ENCODE measurements around the gene UBE2I. TPM values are rescaled to one million over a fixed set of nuclear protein-coding genes. Genes with fewer than 3 reads are reported as not detected.
"Not testable (repeated sequence)": the region's sequence is repeated elsewhere in the genome, so short reads cannot be mapped to it uniquely, and the experiment has no call there.

Gene UBE2I
- total RNA-seq, 1 experiment from 2014 or later: 71.3 TPM

DNA sequence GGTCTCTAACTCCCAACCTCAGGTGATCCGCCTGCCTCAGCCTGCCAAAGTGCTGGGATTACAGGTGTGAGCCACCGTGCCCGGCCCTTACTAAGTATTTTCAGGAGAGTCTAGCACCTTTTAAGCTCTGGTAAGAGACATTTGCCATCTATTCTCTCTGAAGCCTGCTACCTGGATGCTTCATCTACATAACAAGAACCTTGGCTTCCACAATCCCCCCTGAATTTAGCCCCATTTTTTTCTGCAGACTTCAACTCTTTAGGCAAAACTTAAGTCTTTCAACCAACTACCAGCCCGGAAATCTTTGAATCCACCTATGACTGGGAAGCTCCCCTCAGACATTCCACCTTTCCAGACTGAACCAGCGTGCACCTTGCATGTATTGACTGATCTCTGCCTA is 14.0 kb upstream of the UBE2I start:
- H3K9me3 ChIP-seq (ENCODE audit: low read length): no peaks in the 10 kb centered on the region
- no peak overlapping the region for H3K4me2 ChIP-seq (ENCODE audit: low read length)
- no peak for DNase-seq
- H3K9me2 ChIP-seq (replicated peaks; ENCODE audit: low read length): no peaks in the 10 kb centered on the region
- ChIA-PET CTCF (no interaction called here), POLR2A (ENCODE audit: unreplicated experiment) (no interaction called here)
- peaks cover 11% of the 10 kb centered on the region for H3K4me1 ChIP-seq (ENCODE audit: insufficient read depth, low read length)
- H2AFZ ChIP-seq (ENCODE audit: low read length): no peak overlapping the region
- H3K4me3 ChIP-seq (ENCODE audit: low read length): no peak overlapping the region
- H3K27me3 ChIP-seq (ENCODE audit: low read length): no peaks in the 10 kb centered on the region
- no peak for ATAC-seq
- H3F3A ChIP-seq (ENCODE audit: low read length, unreplicated experiment): no peaks in the 10 kb centered on the region
- intact Hi-C loops (cut with micrococcal nuclease): no loop called here
- no peak overlapping the region for H3K27ac ChIP-seq (ENCODE audit: low read length)
- no peak overlapping the region for H3K9ac ChIP-seq (ENCODE audit: low read length)
- no TSS peak for BruUV-seq (replicated peaks)
- no peaks in the 10 kb centered on the region for H3K79me2 ChIP-seq (ENCODE audit: low read length)
- H3K36me3 ChIP-seq (ENCODE audit: low read depth, low read length): no peaks in the 10 kb centered on the region
- no peaks in the 10 kb centered on the region for H4K20me1 ChIP-seq (ENCODE audit: low read length)
- TF ChIP-seq EZH2phosphoT487 (IDR thresholded peaks at IDR 0.05; ENCODE audit: borderline replicate concordance, low read length): no peak
- TF ChIP-seq, protein P1, sequence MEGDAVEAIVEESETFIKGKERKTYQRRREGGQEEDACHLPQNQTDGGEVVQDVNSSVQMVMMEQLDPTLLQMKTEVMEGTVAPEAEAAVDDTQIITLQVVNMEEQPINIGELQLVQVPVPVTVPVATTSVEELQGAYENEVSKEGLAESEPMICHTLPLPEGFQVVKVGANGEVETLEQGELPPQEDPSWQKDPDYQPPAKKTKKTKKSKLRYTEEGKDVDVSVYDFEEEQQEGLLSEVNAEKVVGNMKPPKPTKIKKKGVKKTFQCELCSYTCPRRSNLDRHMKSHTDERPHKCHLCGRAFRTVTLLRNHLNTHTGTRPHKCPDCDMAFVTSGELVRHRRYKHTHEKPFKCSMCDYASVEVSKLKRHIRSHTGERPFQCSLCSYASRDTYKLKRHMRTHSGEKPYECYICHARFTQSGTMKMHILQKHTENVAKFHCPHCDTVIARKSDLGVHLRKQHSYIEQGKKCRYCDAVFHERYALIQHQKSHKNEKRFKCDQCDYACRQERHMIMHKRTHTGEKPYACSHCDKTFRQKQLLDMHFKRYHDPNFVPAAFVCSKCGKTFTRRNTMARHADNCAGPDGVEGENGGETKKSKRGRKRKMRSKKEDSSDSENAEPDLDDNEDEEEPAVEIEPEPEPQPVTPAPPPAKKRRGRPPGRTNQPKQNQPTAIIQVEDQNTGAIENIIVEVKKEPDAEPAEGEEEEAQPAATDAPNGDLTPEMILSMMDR (conservative IDR thresholded peaks at IDR 0.05; ENCODE audit: low read depth, low read length): no peak
- TF ChIP-seq EZH2 (IDR thresholded peaks at IDR 0.05; ENCODE audit: low read length, unreplicated experiment): no peak

- BruUV-seq (replicated peaks); DNase-seq; H3K9me3 ChIP-seq (ENCODE audit: low read length); H3K4me2 ChIP-seq (ENCODE audit: low read length); H2AFZ ChIP-seq (ENCODE audit: low read length); H3K4me3 ChIP-seq (ENCODE audit: low read length); H4K20me1 ChIP-seq (ENCODE audit: low read length); H3F3A ChIP-seq (ENCODE audit: low read length, unreplicated experiment); POLR2A ChIA-PET (ENCODE audit: unreplicated experiment); H3K9ac ChIP-seq (ENCODE audit: low read length); intact Hi-C loops (cut with micrococcal nuclease); H3K9me2 ChIP-seq (replicated peaks; ENCODE audit: low read length); H3K36me3 ChIP-seq (ENCODE audit: low read depth, low read length); H3K79me2 ChIP-seq (ENCODE audit: low read length); ATAC-seq; CTCF ChIA-PET; H3K27me3 ChIP-seq (ENCODE audit: low read length): not testable (repeated sequence)
- Histone ChIP-seq H3K27ac (ENCODE audit: low read length) (peak overlapping the region; percentile 99), H3K4me1 (ENCODE audit: insufficient read depth, low read length) (peaks cover 15% of the 10 kb centered on the region)
Observed at GRCh38 chr16:1296688-1297017, 12.8 kb upstream of the UBE2I start.

DNA sequence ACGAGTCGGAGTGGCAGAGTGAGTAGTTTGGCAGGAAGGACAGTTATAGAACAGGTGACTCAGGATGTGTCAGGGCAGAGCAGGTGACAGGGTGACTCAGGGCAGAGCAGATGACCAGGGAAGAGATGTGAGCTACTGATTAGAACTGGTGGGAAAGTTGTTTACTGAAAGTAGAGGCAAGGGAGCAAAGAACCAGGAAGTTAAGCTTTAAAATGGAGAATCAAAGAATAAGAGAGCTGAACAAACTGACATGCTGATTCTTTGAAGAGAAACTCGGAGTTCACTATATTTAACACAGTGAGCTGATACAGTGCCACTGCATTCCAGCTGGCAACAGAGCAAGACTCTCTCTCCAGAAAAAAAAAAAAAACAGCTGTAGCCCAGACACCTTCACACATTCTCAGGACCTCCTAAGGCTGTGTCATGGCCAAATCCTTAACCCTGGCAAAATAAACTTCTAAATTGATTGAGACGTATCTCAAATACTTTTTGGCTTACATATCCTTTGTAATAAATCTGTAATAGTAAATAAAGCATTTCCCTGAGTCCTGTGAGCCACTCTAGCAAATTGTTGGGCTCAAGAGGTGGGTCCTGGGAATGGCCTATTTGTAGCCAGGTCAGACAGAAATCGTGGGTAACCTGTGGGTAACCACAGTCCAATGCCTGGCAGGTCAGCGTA is 12.3 kb upstream of the UBE2I start:
- Histone ChIP-seq H3K9me3 (ENCODE audit: low read length) (no peaks in the 10 kb centered on the region), H3K27me3 (ENCODE audit: low read length) (no peaks in the 10 kb centered on the region), H3K79me2 (ENCODE audit: low read length) (no peaks in the 10 kb centered on the region), H3K27ac (ENCODE audit: low read length) (peak overlapping the region; percentile 99), H3K4me1 (ENCODE audit: insufficient read depth, low read length) (peaks cover 15% of the 10 kb centered on the region), H3K9me2 (replicated peaks; ENCODE audit: low read length) (no peaks in the 10 kb centered on the region), H4K20me1 (ENCODE audit: low read length) (no peaks in the 10 kb centered on the region), H3K36me3 (ENCODE audit: low read depth, low read length) (no peaks in the 10 kb centered on the region), H3K4me2 (ENCODE audit: low read length) (peak overlapping the region; percentile 65), H2AFZ (ENCODE audit: low read length) (peak overlapping the region; percentile 19; the same call in 1 of the 2 replicates), H3K4me3 (ENCODE audit: low read length) (no peak overlapping the region; the same call in 1 of the 2 replicates), H3K9ac (ENCODE audit: low read length) (peak overlapping the region; percentile 88), H3F3A (ENCODE audit: low read length, unreplicated experiment) (no peaks in the 10 kb centered on the region)
- intact Hi-C loops (cut with micrococcal nuclease): no loop called here
- DNase-seq: peak; percentile 92
- TSS peak; percentile 98 for BruUV-seq (replicated peaks)
- POLR2A ChIA-PET (ENCODE audit: unreplicated experiment): interaction anchor here (0.6 kb wide), 1 partner anchor 486 kb away, joined by 6 read pairs; the partner anchor contains the start of gene NUBP2
- CTCF ChIA-PET: interaction anchor here (0.5 kb wide), 1 partner anchor 34 kb away, joined by 7 read pairs; no protein-coding TSS in a partner anchor
- TF ChIP-seq EZH2phosphoT487 (IDR thresholded peaks at IDR 0.05; ENCODE audit: borderline replicate concordance, low read length): no peak
- TF ChIP-seq, protein P1 (conservative IDR thresholded peaks at IDR 0.05; ENCODE audit: low read depth, low read length): no peak
- no peak for TF ChIP-seq EZH2 (IDR thresholded peaks at IDR 0.05; ENCODE audit: low read length, unreplicated experiment)
- peak; percentile 94 for ATAC-seq

Measured in PC-3 (cell line).